ENCODE measurements around the gene ADGRF4. TPM values are rescaled to one million over a fixed set of nuclear protein-coding genes. Genes with fewer than 3 reads are reported as not detected.

Gene ADGRF4
- total RNA-seq, 5 donors from 2014 or later (not counting 1 experiment from before 2014, with no cell fraction given) = not detected

DNA sequence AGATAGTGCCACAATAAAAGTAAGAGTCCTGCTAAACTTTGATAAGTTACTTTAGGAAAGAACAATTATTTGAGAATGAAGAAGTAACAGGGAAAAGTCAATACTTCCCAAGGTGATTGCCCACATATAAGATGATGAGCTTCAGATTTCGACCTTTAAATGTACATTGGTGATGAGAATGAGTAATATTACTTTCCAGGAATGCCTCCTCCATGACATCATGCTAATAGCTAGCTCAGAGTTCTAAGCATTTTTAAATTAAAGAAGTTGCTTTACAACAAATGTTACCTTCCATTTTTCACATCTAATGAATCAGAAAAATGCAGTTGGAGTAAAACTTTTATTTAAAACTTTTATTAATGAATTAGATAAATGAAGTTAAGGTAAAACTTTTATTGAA lies 61.0 kb downstream of the ADGRF4 start:
- CTCF ChIA-PET = no interaction called here

DNA sequence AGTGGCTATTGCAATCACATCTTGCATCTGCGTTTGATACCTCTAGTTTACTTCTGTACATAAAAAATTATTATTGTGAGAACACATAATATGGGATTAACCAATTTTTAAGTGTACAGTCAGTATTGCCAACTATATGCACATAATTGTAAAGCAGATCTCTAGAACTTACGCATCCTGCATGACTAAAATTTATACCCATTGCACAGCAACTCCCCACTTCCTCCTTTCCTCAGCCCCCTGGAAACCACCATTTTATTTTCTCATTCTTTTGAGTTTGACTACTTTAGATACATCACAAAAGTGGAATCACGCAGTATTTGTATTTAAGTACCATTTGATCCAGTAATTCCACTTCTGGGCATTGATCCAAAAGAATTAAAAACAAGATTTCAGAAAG lies 64.1 kb downstream of the ADGRF4 start:
- Histone ChIP-seq H3K4me1 (ENCODE audit: control insufficient read depth in 1 of 2, extremely low read depth in 1 of 2, insufficient read depth in 2 of 2, low read length in 2 of 2) (no peaks in the 10 kb centered on the region), H3K27ac (ENCODE audit: low read length) (no peak overlapping the region), H3K27me3 (replicated peaks in 1 of 2; ENCODE audit: control insufficient read depth in 2 of 2, extremely low read depth in 1 of 2, insufficient read depth in 2 of 2, low read length in 1 of 2) (no peaks in the 10 kb centered on the region), H3K4me3 (ENCODE audit: control insufficient read depth in 1 of 2, extremely low read depth in 1 of 2, low read length in 1 of 2) (no peak overlapping the region), H3K36me3 (ENCODE audit: control insufficient read depth in 2 of 2, extremely low read depth in 1 of 2, insufficient read depth in 1 of 2, low read length in 1 of 2) (no peaks in the 10 kb centered on the region), H3K9me3 (no peaks in the 10 kb centered on the region)
- H3K36me3 Mint-ChIP-seq = no peaks in the 10 kb centered on the region
- no peak overlapping the region for H3K27ac Mint-ChIP-seq
- H3K27me3 Mint-ChIP-seq = peaks cover 10 to 11% of the 10 kb centered on the region in 2 donors
- H3K9me3 Mint-ChIP-seq = peaks cover 3 to 6% (median 3%) of the 10 kb centered on the region in 3 donors
- CTCF ChIA-PET = no interaction called here
- DNase-seq (no peak), ATAC-seq (replicated peaks in 1 of 4) (no peak)
- no peak overlapping the region for H3K4me3 Mint-ChIP-seq
- WGBS (ENCODE audit: insufficient coverage) = 80% methylated on average over 1 of the region's 3 CpGs
- POLR2A ChIA-PET = no interaction called here
- no peaks in the 10 kb centered on the region for H3K4me1 Mint-ChIP-seq

More for the DNA sequence above, 61.0 kb downstream of the ADGRF4 start:
- no peaks in the 10 kb centered on the region for H3K36me3 ChIP-seq (ENCODE audit: control insufficient read depth in 2 of 2, extremely low read depth in 1 of 2, insufficient read depth in 1 of 2, low read length in 1 of 2)
- Mint-ChIP-seq H3K9me3 (no peaks in the 10 kb centered on the region), H3K27ac (no peak overlapping the region), H3K27me3 (peaks cover 11 to 16% of the 10 kb centered on the region in 2 donors), H3K4me3 (no peak overlapping the region), H3K4me1 (no peaks in the 10 kb centered on the region), H3K36me3 (no peaks in the 10 kb centered on the region)
- no peak for ATAC-seq (replicated peaks in 1 of 4)
- H3K9me3 ChIP-seq = no peaks in the 10 kb centered on the region
- no peak overlapping the region for H3K4me3 ChIP-seq (ENCODE audit: control insufficient read depth in 1 of 2, extremely low read depth in 1 of 2, low read length in 1 of 2)
- no CpG with 5 or more reads among the region's 1 CpG for WGBS (ENCODE audit: insufficient coverage)
- no peaks in the 10 kb centered on the region for H3K4me1 ChIP-seq (ENCODE audit: control insufficient read depth in 1 of 2, extremely low read depth in 1 of 2, insufficient read depth in 2 of 2, low read length in 2 of 2)
- DNase-seq = no peak
- no peak overlapping the region for H3K27ac ChIP-seq (ENCODE audit: low read length)
- POLR2A ChIA-PET = no interaction called here
- H3K27me3 ChIP-seq (replicated peaks in 1 of 2; ENCODE audit: control insufficient read depth in 2 of 2, extremely low read depth in 1 of 2, insufficient read depth in 2 of 2, low read length in 1 of 2) = no peaks in the 10 kb centered on the region

DNA sequence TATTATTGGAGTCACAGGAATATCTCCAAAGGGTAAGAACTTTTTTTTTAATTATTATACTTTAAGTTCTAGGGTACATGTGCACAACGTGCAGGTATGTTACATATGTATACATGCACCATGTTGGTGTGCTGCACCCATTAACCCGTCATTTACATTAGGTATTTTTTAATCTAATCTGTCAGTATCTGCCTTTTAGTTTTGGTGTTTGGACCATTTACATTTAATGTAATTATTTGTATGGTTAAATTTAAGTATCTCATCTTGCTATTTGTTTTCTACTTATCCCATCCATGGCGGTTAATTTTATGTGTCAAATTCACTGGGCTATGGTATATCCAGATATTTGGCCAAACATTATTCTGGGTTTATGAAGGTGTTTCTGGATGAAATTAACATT lies 68.1 kb downstream of the ADGRF4 start:
- Mint-ChIP-seq H3K36me3 (no peaks in the 10 kb centered on the region), H3K9me3 (peaks cover 3 to 6% (median 3%) of the 10 kb centered on the region in 3 donors), H3K27me3 (peaks cover 7 to 12% of the 10 kb centered on the region in 2 donors), H3K27ac (no peak overlapping the region), H3K4me3 (no peak overlapping the region), H3K4me1 (no peaks in the 10 kb centered on the region)
- Histone ChIP-seq H3K9me3 (no peaks in the 10 kb centered on the region), H3K4me1 (ENCODE audit: control insufficient read depth in 1 of 2, extremely low read depth in 1 of 2, insufficient read depth in 2 of 2, low read length in 2 of 2) (no peaks in the 10 kb centered on the region), H3K27ac (ENCODE audit: low read length) (no peak overlapping the region), H3K27me3 (replicated peaks in 1 of 2; ENCODE audit: control insufficient read depth in 2 of 2, extremely low read depth in 1 of 2, insufficient read depth in 2 of 2, low read length in 1 of 2) (no peaks in the 10 kb centered on the region), H3K4me3 (ENCODE audit: control insufficient read depth in 1 of 2, extremely low read depth in 1 of 2, low read length in 1 of 2) (no peak overlapping the region), H3K36me3 (ENCODE audit: control insufficient read depth in 2 of 2, extremely low read depth in 1 of 2, insufficient read depth in 1 of 2, low read length in 1 of 2) (no peaks in the 10 kb centered on the region)
- ATAC-seq (replicated peaks in 1 of 4) (no peak), DNase-seq (no peak)
- WGBS (ENCODE audit: insufficient coverage) = no CpG with 5 or more reads among the region's 3 CpGs
- CTCF ChIA-PET = interaction anchor here (0.9 to 1.9 kb wide), 3 partner anchors 15 to 22 kb away, joined by 3 to 5 read pairs (median 4); no protein-coding TSS in a partner anchor
- POLR2A ChIA-PET = no interaction called here

DNA sequence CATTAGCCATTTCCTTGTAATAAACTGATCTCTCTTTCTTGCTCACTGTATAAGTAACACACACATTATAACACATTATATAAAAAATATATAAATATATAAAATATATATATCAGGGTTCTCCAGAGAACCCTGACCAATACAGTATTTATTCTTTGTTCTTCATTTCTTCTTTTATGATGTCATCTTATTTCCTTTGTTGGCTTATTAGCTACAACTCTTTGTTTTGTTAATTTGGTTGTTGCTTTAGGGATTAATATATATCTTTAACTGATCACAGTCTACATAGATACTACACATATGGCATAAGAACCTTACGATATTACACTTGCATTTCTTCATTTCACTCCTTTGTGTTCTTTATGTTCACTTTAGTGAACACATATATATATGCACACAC lies 68.7 kb downstream of the ADGRF4 start:
- Mint-ChIP-seq H3K4me1 (no peaks in the 10 kb centered on the region), H3K27me3 (peaks cover 7 to 12% of the 10 kb centered on the region in 2 donors), H3K36me3 (no peaks in the 10 kb centered on the region), H3K4me3 (no peak overlapping the region), H3K27ac (no peak overlapping the region), H3K9me3 (peaks cover 3 to 6% (median 3%) of the 10 kb centered on the region in 3 donors)
- Histone ChIP-seq H3K4me3 (ENCODE audit: control insufficient read depth in 1 of 2, extremely low read depth in 1 of 2, low read length in 1 of 2) (no peak overlapping the region), H3K27ac (ENCODE audit: low read length) (no peak overlapping the region), H3K9me3 (no peaks in the 10 kb centered on the region), H3K36me3 (ENCODE audit: control insufficient read depth in 2 of 2, extremely low read depth in 1 of 2, insufficient read depth in 1 of 2, low read length in 1 of 2) (no peaks in the 10 kb centered on the region), H3K4me1 (ENCODE audit: control insufficient read depth in 1 of 2, extremely low read depth in 1 of 2, insufficient read depth in 2 of 2, low read length in 2 of 2) (no peaks in the 10 kb centered on the region), H3K27me3 (replicated peaks in 1 of 2; ENCODE audit: control insufficient read depth in 2 of 2, extremely low read depth in 1 of 2, insufficient read depth in 2 of 2, low read length in 1 of 2) (no peaks in the 10 kb centered on the region)
- ATAC-seq (replicated peaks in 1 of 4) (no peak), DNase-seq (no peak)
- no CpG with 5 or more reads among the region's 1 CpG for WGBS (ENCODE audit: insufficient coverage)
- POLR2A ChIA-PET = no interaction called here
- CTCF ChIA-PET = no interaction called here

DNA sequence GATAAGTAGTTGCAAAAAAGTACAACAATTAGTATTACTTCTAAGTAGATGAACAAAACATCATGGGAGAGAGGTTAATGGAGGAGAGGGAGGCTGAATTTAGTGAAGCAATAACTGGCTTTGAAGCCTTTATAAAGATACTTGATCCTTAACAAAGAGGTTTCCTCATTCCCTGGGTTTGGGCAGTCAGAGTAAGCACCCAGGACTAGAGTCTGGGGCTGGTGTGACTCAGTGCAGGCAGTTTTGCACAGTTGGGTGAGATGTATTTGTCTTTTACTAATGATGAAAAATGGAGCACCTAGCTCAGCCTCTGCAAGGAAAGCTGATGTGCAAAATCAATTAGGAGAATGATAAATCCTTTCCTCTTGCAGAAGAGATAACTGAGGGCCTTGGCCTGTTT lies 71.6 kb downstream of the ADGRF4 start:
- no peak overlapping the region for H3K4me3 Mint-ChIP-seq

More for the DNA sequence above, 71.6 kb downstream of the ADGRF4 start:
- Mint-ChIP-seq H3K27ac (no peak overlapping the region), H3K36me3 (no peaks in the 10 kb centered on the region), H3K4me1 (no peaks in the 10 kb centered on the region), H3K9me3 (peaks cover 3 to 6% (median 3%) of the 10 kb centered on the region in 3 donors), H3K27me3 (peaks cover 3 to 6% of the 10 kb centered on the region in 2 donors)
- ChIA-PET POLR2A (no interaction called here), CTCF (interaction anchor here in 1 of 2 donors (1.1 kb wide), 1 partner anchor 1640 kb away, joined by 5 read pairs; no protein-coding TSS in a partner anchor)
- Histone ChIP-seq H3K4me3 (ENCODE audit: control insufficient read depth in 1 of 2, extremely low read depth in 1 of 2, low read length in 1 of 2) (no peak overlapping the region), H3K9me3 (no peaks in the 10 kb centered on the region), H3K4me1 (ENCODE audit: control insufficient read depth in 1 of 2, extremely low read depth in 1 of 2, insufficient read depth in 2 of 2, low read length in 2 of 2) (no peaks in the 10 kb centered on the region), H3K36me3 (ENCODE audit: control insufficient read depth in 2 of 2, extremely low read depth in 1 of 2, insufficient read depth in 1 of 2, low read length in 1 of 2) (no peaks in the 10 kb centered on the region), H3K27me3 (replicated peaks in 1 of 2; ENCODE audit: control insufficient read depth in 2 of 2, extremely low read depth in 1 of 2, insufficient read depth in 2 of 2, low read length in 1 of 2) (no peaks in the 10 kb centered on the region), H3K27ac (ENCODE audit: low read length) (no peak overlapping the region)
- DNase-seq (no peak), ATAC-seq (replicated peaks in 1 of 4) (no peak)

Other genes with a start within 250 kb of the ADGRF4 start
- gene CD2AP, start 220.8 kb upstream of the ADGRF4 start, total RNA-seq = 10 to 100 TPM; 22.3 to 39.7 (median 23.6) TPM
- gene OPN5, start 83.5 kb downstream of the ADGRF4 start, total RNA-seq = not detected